ENCODE results near the gene ABLIM1.
A peak's percentile ranks its signal among the peaks of the same experiment; 100 is the strongest.

ABLIM1 gene

GRCh38 chr10:114508376-114508775 lies 149.7 kb downstream of the ABLIM1 start:
- no peak for DNase-seq

DNA sequence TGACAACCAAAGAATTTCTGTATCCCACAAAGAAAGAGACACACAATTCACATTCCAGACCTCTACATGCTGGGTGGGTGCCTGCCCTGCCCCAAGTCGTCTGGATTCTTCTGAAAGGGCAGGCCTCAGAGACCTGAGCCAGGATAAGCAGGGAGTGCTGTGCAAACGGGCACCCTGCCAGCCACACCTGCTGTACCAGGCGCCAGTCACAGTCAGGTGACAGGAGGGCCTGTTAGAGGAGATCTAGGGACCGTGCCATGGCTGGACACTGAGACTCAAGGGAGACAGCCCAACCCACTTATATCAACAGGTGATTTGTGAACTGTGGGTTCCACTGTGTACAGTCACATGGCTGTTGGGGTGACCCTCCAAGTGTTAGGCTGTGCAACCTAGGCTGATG lies 150.6 kb downstream of the ABLIM1 start:
- DNase-seq, result no peak

DNA sequence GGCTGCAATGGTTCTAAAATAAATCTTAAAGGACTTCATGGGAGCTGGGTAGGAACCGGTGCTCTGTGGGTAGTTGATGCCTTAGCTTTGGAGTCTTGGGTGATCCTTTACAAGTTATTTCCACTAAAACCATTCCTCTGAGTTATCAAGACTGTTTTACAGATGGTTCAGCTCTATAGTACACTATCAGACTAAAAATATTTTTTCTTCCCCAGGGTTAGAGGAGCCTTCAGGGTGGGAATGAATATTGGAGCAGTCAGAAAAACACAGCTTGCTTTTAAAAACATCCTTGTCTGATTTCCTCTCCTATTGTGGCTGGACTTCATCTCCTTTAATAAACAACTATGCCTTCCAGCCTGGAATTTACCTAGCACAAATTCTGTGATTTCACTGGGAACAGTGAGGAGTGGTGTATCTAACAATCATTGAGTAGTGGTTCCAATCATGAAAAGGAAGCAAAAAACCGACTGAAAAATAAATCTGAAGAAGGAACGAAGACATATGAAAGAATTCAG lies 151.1 kb downstream of the ABLIM1 start:
- DNase-seq, result no peak

DNA sequence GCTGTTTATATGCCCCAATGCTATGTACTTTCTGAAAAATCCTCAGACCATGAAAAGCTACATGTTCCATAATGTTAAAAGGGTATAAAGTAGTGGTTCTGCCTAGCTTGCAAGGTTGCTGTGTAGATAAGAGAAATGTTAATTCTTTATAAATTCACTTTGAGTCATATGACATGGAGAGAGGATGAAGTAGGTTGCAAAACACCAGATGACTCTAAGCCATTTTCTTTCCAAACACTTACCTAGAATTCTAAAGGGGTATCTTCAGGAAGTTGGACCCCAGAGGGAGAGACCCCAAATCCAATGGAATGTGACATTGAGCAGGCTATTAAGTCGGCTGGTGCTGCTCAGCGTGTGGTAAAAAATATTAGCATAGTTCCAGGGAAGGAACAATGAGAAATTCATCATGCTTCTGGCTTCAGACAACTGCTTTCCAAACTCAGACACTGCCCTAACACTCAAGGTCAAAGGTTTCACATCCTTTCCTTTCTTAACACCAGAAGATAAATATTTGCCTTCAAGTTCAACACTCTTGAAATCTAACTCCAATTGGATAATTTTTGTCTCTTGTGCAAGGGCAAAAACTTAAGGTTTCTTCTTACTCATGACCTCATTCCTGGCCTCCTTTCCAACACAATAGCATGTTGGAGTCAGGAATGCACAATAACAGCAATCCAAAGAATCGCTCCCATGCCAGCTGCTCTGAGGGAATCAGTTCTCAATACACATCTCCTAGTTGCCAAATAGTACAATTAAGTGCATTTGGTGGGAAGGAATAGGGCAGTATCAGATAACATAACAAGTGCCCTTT lies 153.1 kb downstream of the ABLIM1 start:
- peak; percentile 1 for DNase-seq

- no peak for DNase-seq
Observed at GRCh38 chr10:114502074-114502473, 156.0 kb downstream of the ABLIM1 start.

- DNase-seq, result no peak
Observed at GRCh38 chr10:114501650-114502049, 156.4 kb downstream of the ABLIM1 start.

DNA sequence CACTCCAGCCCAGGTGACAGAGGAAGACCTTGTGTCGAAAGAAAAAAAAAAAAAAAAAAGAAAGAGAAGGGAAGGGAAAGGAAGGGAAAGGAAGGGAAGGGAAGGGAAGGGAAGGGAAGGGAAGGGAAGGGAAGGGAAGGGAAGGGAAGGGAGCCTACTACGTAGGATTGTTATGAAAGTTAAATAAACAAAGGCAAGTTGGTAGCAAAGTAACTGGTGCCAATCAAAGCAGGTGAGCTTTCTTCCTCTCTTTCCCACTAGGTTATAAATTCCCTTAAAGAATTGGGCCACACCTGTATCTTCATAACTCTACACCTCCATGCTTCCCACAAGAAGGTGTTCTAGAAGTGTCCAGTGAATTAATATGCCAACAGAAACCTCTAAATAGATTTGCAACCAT lies 157.4 kb downstream of the ABLIM1 start:
- no peak for DNase-seq

GRCh38 chr10:114499630-114500190 lies 158.4 kb downstream of the ABLIM1 start:
- DNase-seq, result no peak

- no peak for DNase-seq
Observed at GRCh38 chr10:114499116-114499515, 159.0 kb downstream of the ABLIM1 start.

- DNase-seq, result no peak
Observed at GRCh38 chr10:114498413-114499111, 159.5 kb downstream of the ABLIM1 start.

DNA sequence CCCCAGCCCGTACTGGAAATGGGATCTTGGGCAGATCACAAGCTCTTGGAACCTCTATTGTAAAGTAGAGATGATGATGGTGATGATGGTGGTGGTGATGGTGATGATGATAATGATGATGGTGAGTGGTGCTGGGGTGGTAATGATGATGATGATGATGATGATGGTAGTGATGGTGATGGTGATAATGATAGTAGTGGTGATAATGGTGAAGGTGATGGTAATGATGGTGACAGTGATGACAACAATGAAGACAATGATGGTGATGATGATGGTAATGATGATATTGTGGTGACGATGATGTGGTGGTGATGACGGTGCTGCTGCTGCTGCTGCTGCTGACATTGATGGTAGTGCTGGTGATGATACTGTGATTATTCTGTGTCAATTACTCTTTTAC lies 162.8 kb downstream of the ABLIM1 start:
- DNase-seq, result no peak

- DNase-seq, result no peak
Observed at GRCh38 chr10:114492351-114493037, 165.6 kb downstream of the ABLIM1 start.

- DNase-seq, result peak; percentile 30
Observed at GRCh38 chr10:114491933-114492332, 166.1 kb downstream of the ABLIM1 start.

DNA sequence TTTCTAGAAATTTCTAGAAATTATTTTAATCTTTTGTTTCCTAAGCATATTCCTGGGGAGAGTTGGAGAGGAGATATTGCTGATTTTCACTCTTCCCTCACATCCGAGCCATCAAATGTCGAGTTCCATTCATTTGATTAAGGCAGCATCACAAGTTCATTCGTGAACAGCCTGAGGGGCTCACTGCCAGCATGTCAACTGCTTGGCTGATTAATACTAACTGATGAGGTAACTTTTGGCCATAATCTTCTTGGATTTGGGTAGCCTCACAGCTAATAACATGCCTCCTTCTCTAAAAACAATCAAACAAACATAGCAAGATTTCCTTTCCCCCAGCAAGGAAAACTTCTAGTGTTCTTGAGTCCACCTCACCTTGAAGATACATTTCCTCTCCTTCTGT lies 166.7 kb downstream of the ABLIM1 start:
- DNase-seq, result no peak

DNA sequence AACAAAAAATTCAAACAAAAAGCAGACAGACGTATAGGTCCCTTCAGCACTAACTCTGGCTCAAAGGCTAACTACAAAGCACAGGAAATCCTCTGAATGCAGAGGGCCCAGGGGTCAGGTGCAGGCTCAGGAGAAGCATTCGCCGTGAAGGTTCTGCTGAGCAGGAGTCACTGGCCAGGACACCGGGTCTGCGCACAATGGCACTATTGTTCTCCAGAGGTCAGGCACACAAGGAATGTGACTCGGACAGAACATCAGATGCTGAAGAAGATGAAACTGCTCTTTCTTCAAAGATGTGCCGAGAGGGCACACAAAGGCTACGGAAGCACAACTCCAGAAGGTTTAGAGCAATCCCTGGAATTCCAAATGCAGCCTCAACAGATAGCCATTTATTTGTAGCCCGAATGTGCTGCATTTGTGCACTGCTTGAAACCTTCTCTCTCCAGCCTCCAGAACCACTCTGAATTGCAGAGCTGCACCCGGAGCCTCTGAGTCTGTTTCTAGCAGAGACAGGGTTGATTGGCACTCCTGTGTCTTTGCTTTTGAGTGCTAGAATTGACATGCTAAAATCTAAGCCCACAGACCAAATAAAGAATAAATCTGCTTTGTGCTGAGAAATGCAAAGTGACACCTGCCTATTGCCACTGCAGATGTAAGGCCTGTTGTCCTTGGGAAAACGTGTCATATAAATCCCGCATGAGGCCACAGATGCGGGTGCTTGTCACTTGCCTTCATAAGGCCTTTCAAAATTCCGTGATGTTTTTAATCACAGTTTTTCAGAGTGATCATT lies 168.4 kb downstream of the ABLIM1 start:
- no peak for DNase-seq

DNA sequence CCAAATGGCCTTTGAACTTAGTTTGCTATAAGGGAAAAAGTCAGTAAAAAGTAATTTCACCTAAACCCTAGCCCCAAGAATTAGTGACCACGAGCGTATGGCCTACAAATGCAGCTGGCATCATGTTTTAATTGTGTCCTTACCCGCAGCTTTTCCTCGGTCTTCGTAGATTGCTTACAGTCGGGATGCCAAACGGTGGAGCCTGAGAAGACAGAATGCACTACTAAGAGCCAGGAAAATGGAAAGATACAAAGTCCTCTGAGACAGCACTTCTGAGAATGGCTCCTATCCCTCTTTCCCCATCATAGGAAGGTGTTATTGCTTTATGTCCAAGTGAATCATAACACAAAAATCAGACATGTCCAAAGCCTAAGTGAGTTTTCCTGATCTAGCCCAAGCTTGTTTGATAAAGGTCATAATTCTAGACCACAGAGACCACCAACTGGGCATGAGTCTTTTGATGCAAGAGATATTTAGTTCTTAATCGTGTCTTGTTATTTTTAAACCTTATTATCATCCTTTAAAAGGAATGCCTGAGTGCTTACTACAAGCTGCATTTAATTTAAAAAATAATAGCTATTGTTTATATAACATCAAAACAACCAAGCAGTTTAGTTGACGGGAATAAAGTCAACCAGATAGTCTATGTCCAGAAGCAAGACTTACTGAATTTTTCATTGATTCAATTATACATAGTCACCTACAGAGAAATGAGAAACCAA lies 170.1 kb downstream of the ABLIM1 start:
- no peak for DNase-seq

GRCh38 chr10:114486938-114487814 lies 170.9 kb downstream of the ABLIM1 start:
- no peak for DNase-seq

GRCh38 chr10:114485696-114486400 lies 172.2 kb downstream of the ABLIM1 start:
- DNase-seq, result no peak

GRCh38 chr10:114483575-114483974 lies 174.5 kb downstream of the ABLIM1 start:
- no peak for DNase-seq
